ENCODE data around the gene SEPHS1.
A peak's percentile ranks its signal among the peaks of the same experiment; 100 is the strongest.

Gene SEPHS1

DNA sequence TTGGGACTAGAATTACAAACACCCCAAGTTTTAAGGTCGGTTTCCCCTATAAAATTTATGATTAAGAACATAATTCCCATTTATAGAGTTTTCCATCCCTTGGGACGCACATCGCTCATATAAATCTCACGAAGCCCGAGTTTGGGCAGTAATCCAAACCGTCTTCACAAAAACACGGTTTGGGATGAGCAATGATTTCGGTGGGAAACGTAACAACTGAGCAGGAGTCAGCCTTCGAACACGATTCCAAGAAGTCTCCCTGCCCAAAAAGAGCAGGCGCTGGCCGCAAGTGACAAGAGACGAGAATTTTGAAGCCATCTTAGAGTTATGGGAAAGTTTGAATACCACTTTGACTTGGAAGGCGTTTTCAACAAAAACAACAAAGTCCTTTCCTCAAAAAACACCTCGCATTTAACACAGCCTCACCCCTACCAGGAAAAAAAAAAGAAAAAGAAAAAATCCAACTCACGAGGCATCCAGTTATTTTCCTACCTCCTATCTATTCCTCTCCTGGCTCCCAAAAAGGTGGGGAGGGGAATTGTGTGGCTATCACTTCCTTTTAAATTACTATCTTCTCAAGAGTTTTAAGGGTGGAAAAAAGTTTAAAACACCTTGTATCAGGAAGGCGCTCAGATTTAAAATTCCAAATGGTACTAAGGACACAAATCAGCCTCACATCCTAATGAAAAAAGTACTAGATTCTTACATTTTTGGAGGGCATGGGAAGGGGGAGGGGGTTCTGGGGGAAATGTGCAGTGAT, 1.6 kb downstream of the SEPHS1 start:
- Mint-ChIP-seq H3K9me3 (no peaks in the 10 kb centered on the region), H3K27ac (peak overlapping the region; percentile 99 to 100 (median 100)), H3K27me3 (ENCODE audit: low read depth) (peaks cover 15% of the 10 kb centered on the region), H3K36me3 (ENCODE audit: low read depth) (peaks cover 18% of the 10 kb centered on the region), H3K4me1 (peaks cover 28% of the 10 kb centered on the region), H3K4me3 (peak overlapping the region; percentile 91 to 98 (median 92))
- TF ChIP-seq CTCF (IDR thresholded peaks at IDR 0.05; ENCODE audit: unreplicated experiment in 3 of 3), result no peak

GRCh38 chr10:13340626-13341376, 7.3 kb downstream of the SEPHS1 start:
- H3K27ac Mint-ChIP-seq, result peak overlapping the region in 1 of 3 experiments; percentile 21
- no peaks in the 10 kb centered on the region for H3K9me3 Mint-ChIP-seq
- TF ChIP-seq CTCF (IDR thresholded peaks at IDR 0.05; ENCODE audit: unreplicated experiment in 3 of 3), result no peak
- no peak overlapping the region for H3K4me3 Mint-ChIP-seq
- no peaks in the 10 kb centered on the region for H3K27me3 Mint-ChIP-seq (ENCODE audit: low read depth)
- H3K4me1 Mint-ChIP-seq, result peaks cover 35% of the 10 kb centered on the region
- peaks cover 60% of the 10 kb centered on the region for H3K36me3 Mint-ChIP-seq (ENCODE audit: low read depth)

- Mint-ChIP-seq H3K27me3 (ENCODE audit: low read depth) (no peaks in the 10 kb centered on the region), H3K4me3 (no peak overlapping the region), H3K36me3 (ENCODE audit: low read depth) (peaks cover 65% of the 10 kb centered on the region), H3K9me3 (no peaks in the 10 kb centered on the region), H3K4me1 (peaks cover 32% of the 10 kb centered on the region), H3K27ac (peak overlapping the region in 2 of 3 experiments; percentile 45 to 67)
- TF ChIP-seq CTCF (IDR thresholded peaks at IDR 0.05; ENCODE audit: unreplicated experiment in 3 of 3), result no peak
Observed at GRCh38 chr10:13340068-13340467, 8.0 kb downstream of the SEPHS1 start.

DNA sequence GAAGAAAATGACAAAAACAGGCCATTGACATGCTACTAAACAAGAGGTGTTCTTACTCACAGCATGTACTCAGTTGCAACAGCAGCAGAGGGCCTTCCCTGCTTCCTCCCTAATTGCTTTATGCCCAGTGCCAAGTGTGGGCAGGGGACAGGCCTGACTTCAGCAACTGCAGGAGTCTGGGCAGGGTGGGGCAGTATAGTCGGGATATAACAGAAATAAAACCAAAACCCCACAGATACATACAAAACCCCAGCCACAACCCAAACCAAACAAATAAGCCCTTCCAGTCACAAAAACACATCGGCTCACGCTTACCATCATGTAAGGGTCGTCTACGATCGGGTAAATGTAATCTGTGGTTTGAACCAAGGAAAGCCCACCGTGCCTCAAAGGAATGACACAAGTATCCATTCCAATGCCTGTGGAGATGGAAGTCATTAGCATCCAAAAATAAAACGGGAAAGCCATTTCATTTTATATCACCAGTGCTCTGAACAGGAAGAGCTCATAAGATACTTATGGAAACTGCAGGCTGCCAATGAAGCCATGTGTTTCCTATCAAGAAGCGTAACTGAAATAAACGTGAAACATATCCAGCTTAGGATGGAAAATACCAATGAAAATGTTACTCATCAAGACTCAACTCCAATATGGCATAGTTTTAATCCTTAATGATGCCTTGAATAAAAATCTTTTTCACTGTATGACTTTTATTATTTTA, 9.5 kb downstream of the SEPHS1 start:
- peaks cover 67% of the 10 kb centered on the region for H3K36me3 Mint-ChIP-seq (ENCODE audit: low read depth)
- peak overlapping the region; percentile 67 to 85 (median 74) for H3K27ac Mint-ChIP-seq
- H3K27me3 Mint-ChIP-seq (ENCODE audit: low read depth), result no peaks in the 10 kb centered on the region
- H3K9me3 Mint-ChIP-seq, result no peaks in the 10 kb centered on the region
- H3K4me1 Mint-ChIP-seq, result peaks cover 28% of the 10 kb centered on the region
- no peak for TF ChIP-seq CTCF (IDR thresholded peaks at IDR 0.05; ENCODE audit: unreplicated experiment in 3 of 3)
- no peak overlapping the region for H3K4me3 Mint-ChIP-seq

DNA sequence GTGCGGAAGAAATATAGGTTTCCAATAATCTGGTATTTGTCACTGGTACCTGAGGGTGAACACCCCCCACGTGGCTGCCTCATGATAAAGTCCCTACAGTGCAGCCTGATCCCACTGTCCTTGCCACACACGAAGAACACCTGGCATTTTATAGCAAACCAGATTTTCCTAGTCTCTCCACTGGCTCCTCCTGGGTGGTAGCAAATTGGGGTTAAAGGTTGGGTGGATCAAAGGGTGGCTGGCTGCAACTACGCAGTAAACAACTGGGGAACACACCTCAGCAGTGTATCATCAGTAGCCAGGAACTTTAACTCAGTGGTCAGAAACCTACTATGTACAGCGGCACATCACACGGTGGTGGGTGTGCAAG, 10.3 kb downstream of the SEPHS1 start:
- no peak overlapping the region for H3K4me3 Mint-ChIP-seq
- TF ChIP-seq CTCF (IDR thresholded peaks at IDR 0.05; ENCODE audit: unreplicated experiment in 3 of 3), result no peak
- peaks cover 65% of the 10 kb centered on the region for H3K36me3 Mint-ChIP-seq (ENCODE audit: low read depth)
- H3K27me3 Mint-ChIP-seq (ENCODE audit: low read depth), result no peaks in the 10 kb centered on the region
- H3K4me1 Mint-ChIP-seq, result peaks cover 28% of the 10 kb centered on the region
- H3K9me3 Mint-ChIP-seq, result no peaks in the 10 kb centered on the region
- H3K27ac Mint-ChIP-seq, result peak overlapping the region in 1 of 3 experiments; percentile 67
